GM19395 (cell line): ENCODE data around the gene VSTM2B.

Experiments used
- ATAC-seq: cut with Tn5 transposase; IDR thresholded peaks from one replicate; pipeline ENCODE4 v1.9.1; 2021; ENCODE audit warnings: mild to moderate bottlenecking, moderate library complexity; ENCODE audit not compliant: unreplicated experiment

The VSTM2B gene

DNA sequence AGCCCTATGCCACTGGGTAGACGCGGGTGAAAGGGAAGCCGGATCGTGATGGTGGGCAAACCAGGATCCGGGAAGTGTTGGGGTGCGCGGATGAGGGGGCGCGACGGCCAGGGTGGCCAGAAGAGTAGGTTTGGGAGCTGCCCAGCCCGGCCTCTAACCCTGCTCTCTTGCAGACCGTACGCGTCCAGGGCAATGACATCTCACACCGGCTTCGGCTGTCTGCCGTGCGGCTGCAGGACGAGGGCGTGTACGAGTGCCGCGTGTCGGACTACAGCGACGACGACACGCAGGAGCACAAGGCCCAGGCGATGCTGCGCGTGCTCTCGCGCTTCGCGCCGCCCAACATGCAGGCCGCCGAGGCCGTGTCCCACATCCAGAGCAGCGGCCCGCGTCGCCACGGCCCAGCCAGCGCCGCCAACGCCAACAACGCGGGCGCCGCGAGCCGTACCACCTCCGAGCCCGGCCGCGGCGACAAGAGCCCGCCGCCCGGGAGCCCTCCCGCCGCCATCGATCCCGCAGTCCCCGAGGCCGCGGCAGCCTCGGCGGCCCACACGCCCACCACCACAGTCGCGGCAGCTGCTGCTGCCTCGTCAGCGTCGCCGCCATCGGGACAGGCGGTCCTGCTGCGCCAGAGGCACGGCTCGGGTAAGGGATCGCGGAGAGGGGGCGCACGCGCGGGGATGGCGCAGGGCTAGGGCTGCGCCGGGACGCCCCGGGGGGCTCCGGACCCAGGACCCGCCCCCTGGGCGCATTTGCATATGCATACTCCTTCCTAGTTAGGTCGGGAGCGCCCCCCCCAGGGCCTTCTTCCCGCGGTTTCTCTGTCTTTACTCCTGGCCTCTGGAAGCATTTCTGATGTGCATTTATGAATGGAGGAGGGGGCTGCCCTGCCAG lies 4.1 kb downstream of the VSTM2B start:
- ATAC-seq: no peak

DNA sequence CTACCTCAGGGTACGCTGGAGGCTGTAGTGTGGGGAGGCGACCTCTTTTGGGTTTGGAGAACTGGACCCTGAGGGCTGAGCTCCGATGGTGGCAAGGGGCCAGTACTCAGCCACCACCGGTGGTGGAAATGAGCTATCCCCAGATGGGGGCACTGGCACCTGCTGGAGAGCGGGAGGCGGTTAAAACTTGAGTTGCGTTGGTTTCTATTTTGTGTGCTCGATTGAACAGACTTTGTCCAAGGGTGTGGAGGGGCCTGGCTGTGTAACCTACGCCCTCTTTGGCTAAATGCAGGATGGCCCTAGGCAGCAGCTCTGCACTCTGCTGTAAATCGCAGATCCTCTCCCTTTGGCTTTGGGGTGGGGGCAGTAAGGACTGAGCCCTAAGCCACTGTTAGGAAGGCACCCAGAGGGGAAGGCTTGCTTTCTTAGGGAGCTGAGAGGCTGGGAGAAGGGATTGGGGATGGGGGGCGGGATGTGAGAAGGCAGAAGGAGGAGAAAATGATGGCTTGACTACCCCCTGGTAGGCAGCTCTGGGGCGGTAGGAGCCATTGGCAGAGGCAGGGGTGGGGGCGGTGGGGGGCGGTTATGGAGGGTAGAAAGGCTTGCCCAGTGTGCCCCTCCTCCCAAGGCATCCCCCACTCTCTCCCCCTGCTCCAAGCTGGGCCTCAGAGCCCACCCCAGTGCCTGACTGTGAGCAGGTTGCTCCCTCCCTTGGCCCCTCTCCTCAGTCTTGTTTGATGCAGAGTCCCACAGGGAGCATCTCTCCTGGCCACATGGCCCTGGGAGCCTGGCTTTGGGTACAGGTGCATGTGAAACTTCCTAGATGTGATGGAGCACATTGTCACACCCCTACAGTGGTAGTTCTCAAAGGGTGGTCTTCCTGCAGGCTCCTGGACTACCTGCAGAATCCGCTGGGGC lies 5.0 kb downstream of the VSTM2B start:
- no peak for ATAC-seq

DNA sequence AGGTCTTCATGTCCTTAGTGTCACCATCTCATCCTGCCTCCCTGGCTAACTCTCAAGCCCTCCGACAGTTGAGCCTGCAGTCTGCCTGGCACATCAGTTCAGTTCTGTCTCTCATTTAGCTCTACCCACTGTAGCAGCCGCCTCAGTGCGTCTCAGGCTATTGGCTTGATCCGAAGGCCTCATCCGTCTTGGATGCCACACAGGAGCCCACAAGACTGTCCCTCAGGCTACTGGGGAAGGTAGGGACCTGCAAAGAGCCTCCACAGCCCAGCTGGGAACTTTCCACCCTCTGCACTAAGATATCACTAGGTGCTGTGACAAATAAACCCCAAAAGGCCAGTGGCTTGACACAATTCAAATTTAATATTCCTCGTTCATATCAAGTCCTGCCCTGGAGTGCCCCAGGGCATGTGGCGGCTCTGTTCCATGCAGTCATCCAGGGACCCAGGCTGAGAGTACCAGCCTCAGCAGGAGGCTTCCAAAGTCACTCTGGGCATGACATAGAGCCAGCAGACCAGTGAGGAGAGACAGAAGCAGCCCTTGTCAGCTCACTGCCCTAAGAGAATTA lies 5.7 kb downstream of the VSTM2B start:
- no peak for ATAC-seq

DNA sequence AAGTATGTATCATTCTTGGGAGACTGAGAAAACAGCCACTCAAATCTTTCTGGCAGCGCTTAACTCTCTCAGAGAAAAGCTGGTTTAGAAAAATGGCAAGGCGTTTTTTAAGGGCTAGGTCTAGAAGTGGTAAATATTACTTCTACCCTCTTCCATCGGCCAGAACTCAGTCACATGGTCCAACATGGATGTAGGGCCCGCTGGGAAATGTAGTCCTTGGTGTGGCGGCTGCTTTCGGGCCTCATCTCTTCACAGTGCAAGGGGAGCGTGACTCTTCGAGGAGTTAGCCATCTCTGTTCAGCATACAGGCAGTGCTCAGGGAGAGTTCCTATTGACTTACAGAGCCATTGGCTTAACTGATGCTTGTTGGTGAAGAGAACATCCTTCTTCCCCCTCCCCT lies 6.3 kb downstream of the VSTM2B start:
- no peak for ATAC-seq

DNA sequence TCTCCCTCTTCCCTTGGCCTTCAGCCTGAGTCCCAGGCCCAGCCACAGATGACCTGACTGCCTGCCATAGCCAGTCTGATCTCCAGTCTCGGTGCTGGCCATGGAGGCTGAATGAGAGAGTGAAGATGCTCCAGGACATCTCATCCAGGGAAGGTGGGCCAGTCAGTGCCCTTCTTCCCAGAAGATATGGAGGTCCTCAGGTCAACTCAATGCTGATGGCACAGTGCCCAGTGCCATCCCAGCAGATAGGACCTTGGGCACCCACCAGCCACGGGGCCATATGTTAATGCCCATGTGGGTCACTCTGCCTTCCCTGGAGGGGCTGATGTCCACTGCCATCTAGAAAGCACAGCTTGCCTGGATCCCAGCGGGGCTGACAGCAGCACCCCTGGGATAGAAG lies 7.2 kb downstream of the VSTM2B start:
- no peak for ATAC-seq

DNA sequence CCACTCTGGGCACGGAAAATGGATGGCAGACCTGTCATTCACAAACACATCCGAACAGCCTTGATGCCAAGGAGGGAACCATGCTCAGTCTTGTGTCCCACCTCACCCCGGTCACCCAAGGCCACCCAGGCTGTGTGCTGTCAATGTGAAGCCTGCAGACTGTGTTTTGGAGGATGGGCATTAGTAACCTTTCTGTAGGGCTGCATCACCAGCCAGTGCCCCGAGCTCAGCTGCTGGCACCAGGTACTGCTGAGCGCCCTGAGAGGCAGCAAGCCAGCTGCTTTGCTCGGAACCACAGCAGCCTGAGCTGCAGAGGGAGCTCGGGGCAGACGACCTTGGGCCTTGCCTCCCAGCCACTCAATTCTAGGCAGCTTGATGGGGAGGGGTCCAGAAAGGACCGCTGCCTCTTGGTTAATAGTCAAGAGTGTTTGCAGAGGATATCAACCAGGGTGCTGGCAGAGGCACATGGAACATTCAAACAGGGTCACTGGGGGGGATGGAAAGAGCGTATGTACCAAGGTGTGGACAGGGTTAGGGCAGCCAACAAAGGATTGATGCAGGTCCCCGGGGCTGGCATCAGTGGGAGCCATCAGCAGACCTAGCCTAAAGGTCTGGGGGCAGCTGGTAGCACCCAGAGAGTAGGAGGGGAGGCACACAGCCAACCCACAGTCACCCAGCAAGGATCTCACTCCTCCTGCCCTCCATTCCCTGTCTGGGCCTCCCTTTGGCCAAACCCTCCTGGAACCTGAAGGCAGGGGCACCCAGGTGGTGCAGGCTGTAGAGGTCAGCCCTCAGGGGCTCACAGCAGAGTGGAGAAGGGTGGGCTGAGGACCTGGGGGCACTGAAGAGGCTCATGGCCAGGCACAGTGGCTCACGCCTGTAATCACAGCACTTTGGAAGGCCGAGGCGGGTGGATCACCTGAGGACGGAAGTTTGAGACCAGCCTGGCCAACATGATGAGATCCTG lies 8.1 kb downstream of the VSTM2B start:
- ATAC-seq: no peak

DNA sequence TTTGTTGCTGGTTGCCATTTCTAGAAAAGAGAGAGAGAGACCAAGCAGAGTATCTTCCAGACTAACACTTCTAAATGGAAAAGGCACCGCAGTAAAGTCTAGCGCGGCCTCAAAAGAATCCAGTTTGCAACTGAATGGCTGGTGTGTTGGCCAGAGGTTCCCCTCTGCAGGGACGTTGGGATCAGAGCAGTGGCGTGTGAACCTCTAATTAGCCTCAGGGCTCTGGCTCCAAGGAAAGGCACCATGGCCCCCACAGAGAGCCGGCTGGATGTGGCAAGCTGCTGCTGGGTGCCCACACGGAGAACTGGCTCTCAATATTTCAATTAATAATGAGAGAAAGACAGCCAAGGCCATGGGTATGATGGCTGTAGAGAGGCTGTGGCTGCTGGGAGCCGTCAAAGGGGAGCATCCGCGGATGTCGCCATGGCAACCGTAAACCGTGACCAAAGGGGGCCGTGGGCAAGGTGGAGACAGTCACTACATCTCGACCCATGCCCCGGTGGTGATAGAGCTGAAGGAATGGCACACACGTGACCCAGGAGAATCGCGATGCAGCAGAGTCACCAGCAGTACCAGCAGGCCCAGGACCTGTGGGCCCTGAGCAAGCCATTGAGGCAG lies 9.5 kb downstream of the VSTM2B start:
- no peak for ATAC-seq

DNA sequence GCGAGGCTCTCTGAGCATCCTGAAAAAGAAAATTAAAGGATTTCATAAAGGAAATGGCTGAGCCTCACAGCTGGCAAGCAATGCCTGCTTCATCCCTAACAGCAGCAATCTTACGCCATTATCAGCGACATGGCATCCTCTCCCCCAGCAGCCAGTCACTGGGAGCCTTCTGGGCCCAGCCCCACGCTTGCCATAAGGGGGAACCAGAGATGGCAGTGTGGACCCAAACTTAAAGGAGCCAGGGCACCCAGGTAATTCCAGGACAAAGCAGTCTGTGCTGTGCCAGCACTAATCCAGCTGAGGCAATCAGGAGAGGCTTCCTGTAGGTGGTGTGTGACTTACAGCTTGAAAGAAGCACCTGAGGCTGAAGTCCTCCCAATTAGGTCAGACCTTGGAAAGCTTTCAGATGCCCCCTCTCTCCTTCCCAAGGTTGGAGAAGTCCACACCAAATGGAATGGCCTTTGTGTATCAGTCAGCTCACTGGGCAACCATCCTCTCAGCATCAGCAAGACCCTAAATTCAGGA lies 10.3 kb downstream of the VSTM2B start:
- no peak for ATAC-seq

DNA sequence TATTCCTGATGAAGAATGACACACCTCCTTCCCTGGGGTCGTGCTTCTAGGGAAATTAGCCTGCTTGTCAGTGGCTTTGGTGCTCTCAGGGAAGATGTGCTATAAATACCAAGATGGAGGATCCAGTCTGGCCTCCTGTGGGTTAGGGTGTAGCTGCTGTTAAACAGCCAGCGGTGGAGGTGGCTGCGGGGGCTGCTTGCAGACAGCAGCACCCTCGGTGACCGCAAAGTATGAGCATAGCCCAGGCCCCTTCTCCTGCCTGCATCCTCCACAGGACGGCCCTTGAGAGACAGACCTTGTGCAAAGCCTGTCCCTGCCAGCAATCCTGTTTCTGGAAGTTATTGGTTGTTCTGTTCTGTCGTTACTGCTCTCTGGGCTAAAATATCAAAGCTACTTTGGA lies 11.4 kb downstream of the VSTM2B start:
- no peak for ATAC-seq

DNA sequence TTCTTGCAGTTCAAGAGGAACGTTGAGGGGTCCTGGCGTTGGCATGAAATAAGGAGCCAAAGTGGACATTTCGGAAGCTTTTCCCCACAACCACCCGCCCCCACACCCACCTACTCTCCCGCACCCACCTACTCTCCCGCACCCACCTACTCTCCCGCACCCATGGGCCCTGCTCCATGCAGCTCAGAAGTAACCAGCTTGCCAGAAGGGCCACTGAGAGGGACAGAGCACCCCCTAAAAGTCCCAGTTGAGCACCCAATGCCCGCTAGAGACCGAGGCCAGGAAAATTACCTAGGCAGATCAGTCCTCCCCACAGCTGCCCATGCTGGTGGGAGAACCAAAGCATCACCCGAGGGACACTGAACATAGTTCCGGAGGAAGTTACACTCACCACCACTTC lies 11.8 kb downstream of the VSTM2B start:
- no peak for ATAC-seq

DNA sequence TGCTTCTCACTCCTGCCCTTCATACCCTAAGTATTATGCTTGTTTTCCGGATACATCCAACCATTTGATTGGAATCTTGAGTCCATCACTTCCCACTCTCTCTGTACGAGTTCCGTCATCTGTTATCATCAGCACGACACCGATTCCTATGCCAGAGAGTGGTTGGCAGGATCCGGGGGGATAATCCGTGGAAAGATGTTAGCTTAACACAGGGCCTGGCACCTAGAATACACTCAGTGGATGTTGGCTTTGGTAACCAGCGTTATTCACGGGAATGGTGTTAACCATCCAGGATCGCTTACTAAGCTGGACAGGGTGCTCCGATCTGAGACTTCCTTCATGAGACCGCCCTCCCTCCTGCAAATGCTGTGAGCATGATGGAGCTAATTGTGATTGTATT lies 12.4 kb downstream of the VSTM2B start:
- no peak for ATAC-seq

DNA sequence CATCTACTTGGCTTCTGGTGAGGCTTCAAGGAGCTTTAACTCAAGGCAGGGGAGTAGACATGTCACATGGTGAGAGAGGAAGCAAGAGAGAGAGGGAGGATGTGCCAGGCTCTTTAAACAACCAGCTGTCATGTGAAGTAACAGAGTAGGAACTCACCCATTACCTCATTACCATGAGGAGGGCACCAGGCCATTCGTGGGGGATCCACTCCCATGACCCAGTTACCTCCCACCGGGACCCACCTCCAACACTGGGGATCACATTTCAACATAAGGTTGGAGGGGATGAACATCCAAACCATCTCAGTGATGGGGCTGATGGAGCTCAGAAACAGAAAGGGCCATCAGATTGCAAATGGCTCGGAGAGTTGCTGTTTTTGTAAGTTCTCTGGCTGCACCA lies 12.9 kb downstream of the VSTM2B start:
- no peak for ATAC-seq

DNA sequence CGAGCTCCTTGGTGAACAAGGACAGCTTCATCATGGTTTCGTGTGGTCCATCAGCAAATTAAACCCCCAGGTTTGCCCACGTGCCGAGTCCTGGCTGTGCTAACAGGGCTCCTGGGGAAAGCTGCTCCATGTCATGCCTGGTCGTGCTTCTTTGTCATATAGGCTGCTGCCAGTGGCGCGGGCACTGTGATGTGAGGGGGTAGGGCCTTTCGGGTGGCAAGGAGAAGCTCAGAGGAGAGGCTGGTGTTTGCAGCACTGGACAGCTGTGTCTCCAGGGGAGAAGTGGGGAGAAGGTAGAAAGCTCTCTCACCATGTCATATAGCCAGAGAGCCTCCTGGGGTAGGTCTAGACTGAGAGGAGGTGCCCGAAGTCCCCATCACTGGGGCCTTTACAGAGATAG lies 13.3 kb downstream of the VSTM2B start:
- ATAC-seq: no peak

DNA sequence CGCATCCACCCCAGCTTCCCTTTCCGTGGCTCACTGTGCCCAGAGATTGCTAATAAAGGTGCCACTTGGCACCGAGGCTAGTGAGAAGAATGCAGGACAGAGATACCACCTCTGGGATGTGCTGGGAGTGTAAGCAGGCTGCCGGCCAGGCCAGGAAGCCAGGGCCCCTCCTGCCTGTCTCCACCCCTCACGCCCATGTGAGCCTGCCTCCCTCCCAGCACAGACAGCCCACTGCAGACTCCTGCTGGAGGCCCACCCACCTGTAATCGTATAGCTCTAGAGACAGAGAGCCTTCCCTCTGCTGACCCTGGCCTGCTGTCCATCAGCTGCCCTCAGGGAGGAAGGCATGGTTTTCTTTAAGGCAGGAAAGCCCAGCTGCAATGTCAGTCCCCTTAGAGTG lies 13.9 kb downstream of the VSTM2B start:
- ATAC-seq: no peak

DNA sequence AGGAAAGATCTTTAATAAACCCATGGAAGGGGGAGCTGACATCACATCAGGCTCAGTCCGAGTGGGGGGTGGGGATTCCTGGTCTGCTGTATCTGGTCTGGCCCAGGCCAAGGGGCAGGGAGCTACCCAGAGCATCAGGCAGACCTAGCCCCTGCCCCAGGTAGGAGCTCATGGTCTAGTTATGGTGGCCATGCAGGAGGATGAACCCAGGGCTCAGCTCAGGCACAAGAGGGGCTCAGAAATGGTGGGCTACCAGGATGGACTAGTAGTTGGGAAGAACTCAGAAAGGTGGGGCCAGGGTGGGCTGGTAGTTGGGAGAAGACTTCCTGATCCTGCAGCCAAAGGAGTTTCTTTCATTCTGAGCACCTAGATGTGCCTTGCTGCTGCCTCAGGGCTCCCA lies 14.3 kb downstream of the VSTM2B start:
- no peak for ATAC-seq

DNA sequence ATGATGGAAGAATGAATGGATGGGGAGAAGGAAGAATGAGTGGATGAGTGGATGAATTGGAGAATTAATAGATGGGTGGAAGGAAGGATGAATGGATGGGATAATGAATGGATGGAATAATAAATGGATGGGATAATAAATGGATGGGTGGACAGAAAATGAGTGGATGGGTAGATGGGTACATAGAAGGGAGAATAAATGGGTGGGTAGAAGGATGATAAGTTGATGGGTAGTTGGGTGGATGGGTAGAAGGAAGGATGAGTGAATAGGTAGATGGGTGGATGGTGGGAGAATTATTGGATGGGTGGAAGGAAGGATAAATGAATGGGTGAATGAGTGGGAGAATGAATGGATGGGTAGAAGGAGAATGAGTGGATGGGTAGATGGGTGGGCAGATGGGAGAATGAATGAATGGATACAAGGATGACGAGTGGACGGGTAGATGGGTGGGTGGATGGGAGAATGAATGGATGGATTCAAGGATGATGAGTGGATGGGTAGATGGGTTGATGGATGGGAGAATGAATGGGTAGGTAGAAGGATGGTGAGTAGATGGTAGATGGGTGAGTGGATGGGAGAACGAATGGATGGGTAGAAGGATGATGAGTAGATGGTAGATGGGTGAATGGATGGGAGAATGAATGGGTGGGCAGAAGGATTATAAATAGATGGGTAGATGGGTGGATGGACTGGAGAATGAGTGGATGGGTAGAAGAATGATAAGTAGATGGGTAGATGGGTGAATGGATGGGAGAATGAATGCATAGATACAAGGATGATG lies 15.9 kb downstream of the VSTM2B start:
- no peak for ATAC-seq

DNA sequence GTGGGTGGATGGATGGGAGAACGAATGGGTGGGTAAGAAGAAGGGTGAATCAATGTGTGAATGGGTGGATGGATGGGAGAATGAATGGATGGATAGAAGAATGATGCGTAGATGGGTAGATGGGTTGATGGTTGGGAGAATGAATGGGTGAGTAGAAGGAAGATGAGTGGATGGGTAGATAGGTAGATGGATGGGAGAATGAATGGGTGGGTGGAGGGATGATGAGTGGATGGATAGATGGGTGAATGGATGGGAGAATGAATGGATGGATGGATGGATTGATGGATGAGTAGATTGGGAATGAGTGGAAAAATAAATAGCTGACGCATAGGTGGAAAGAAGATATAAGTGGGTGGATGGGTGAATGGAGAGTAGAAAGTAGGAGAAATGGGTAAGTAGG lies 16.5 kb downstream of the VSTM2B start:
- ATAC-seq: no peak

DNA sequence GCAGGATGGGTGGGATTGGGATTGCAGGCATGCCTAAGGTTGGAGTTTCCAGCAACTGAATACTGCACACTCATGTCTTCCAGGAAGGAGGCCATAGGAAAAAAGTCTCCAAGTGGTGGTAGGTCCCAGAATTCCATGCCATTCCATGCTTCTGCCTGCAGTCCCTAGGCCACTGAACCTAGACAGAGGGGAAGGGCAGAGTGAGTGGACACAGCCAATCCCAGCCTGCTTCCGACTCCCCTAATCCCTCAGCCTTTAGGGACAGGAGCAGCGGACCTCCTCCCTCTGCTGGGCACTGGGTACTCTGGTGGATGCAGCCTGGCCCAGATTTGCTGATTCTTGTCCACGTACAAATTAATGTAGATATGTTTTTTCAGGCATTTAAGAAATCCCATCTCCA lies 17.0 kb downstream of the VSTM2B start:
- ATAC-seq: no peak

DNA sequence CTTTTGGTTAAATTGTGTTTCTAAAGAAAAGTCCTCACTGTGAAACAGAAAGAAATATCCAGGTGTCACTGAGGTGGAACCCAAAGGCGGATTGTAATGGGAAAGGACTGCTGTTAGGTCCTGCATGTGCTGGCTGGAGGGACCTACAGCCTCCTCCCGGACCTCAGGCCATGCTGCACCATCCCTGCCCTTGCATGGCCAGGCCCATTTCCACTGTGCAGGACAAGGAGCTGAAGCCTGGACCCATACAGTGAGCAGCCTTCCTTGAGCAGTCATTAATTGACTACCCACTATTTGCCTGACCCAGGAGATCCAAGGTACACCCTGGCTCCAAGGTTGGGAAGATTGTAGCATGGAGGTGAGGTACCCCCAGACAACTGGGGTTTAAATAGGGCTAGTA lies 17.6 kb downstream of the VSTM2B start:
- no peak for ATAC-seq
